HG03575 (cell line): ENCODE results near the gene ADAMTS13.
A peak's percentile ranks its signal among the peaks of the same experiment; 100 is the strongest.
"Not testable (repeated sequence)": the region's sequence is repeated elsewhere in the genome, so short reads cannot be mapped to it uniquely, and the experiment has no call there.

Experiments used
- ATAC-seq: cut with Tn5 transposase; IDR thresholded peaks from one replicate; pipeline ENCODE4 v1.9.1; 2021; ENCODE audit not compliant: unreplicated experiment, insufficient number of reproducible peaks, low FRiP score; ENCODE audit errors: extremely low read depth

Gene ADAMTS13

DNA sequence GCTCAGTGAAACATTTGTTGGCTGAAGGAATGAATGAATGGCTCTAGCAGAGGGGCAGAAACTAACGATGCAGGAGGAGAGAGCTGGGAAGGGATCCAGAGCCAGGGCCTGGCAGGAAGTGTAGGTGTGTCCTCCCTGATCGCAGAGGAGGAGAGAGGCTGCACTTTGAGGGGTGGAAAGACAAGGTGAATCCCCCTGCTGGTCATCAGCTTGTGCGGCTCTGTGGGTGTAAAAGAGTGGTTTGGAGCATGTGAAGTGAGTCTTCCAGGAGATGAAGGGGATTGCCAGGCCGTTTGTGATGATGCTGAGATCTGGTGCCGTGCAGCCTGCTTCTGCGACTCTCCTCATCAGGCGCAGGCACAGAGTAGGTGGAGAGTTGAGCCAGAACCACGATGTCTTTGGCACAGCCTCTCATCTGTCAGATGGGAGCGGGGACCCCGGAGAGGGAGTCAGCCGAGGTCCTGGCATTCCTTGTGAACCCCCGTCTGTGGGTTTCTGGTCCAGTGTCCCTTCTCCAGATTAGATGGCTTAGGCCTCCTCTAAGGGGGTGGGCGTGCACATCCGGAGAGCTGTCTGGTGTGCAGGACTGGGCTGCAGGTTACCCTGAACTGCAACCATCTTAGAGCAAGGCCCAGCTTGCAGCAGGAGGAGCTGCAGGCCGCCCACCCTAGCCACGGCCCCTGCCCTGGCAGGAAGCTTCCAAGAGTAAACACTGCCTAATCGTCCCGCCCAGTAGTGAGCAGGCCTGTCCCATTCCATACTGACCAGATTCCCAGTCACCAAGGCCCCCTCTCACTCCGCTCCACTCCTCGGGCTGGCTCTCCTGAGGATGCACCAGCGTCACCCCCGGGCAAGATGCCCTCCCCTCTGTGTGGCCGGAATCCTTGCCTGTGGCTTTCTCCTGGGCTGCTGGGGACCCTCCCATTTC is at the start of gene ADAMTS13:
TSS of gene ADAMTS13 (plus strand) at position 753 of the 928 bp plus-strand sequence. CDS start at position 830, 77 bp downstream.
- no peak for ATAC-seq

DNA sequence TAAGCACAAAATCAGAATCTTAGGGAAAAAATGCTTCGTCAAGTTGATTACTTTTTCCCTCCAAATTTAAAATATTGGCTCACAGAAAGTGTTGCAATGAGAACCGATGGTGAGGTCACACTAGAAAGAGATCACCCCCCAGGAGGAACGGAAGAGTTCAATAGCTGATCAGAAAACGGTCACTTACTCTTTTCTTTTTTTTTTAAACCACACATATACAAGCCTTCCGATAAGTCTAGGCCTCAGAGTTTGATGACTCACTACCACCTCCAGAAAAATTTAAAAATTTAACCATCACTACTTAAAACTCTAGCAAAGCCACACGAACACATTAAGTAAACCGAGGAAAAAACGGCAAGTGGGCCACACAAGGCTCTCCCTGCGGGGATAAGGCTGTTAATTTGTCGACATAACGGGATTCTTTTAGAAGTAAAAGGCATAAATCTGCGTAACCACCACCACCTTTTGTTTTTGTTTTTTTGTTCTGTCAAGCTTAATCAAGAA is 47.5 kb upstream of the ADAMTS13 start:
- ATAC-seq: no peak

DNA sequence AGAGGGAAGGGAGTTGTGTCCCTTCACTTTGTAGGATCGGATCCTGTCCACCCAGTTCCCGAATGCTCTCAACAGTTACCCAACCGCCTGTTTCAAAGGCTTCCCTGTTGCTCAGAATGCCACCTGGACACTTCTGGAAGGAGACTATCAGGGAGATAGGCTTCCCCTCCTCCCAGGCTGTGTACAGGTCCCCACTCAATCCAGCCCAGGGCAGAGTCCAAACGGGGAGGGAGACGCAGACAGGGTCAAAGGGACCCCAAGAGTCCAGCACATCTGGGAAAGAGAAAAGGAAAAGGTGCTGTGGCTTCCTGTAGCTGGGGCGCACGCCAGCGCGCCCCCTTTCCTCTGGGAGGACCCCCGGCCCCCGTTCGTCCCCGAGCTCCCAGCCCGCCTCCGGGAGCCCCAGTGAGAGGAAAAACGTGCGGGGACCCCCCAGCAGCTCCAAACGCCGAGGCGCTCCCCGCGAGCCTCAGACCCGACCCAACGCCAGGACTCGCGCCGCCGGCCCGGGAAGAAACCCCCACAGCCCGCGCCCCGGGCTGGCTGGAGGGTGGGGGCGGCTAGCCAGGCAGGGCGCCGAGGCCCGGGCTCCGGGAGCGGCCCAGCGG is 46.9 kb upstream of the ADAMTS13 start:
- ATAC-seq: no peak

DNA sequence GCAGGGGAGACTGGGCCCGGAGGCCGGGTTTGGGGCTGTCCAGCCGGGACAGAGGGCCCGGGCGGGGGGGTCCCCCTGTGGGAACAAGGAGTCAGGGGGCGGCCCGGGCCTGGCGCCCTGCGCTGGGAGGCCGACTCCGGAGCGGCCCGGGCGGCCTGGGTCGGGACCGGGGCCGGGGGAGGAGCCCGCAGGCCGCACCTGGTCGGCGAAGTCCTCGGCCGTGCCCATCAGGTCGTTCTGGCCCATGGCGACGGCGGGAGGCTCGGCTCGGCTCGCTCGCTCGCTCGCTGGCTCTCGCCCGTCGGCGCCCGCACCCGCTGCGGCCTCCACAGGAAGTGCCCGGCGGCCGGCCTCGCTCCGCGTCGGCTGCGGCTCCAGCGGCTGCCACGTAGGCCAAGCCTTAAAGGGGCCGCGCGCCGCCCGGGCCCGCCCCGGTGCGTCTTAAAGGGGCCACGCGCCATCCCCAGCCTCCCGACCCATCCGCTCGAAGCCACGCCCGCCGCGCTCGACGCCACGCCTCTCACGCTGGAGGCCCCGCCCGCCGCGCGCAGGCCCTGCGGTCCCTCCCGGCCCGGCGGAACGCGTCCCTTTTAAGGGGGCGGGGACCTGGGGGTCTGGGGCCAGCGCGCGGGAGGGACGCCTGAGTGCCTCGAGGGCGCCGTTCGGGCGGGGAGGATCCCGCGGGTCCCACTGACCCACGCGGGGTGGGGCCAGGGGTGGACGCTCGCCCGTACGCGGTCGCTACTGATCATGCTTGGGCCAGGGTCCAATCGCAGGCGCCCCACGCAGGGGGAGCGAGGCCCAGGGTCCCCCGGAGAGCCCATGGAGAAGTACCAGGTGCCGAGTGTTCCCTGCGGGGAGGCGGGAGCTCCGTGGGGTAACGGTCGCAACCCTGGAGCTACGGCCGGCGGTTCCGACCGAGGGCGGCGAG is 46.2 kb upstream of the ADAMTS13 start, which contains the start of the genes STKLD1 and SURF4:
TSS of gene STKLD1 (plus strand) at position 643 of the 931 bp plus-strand sequence. CDS start at position 751, 108 bp downstream.
TSS of gene SURF4 (minus strand) at position 337 of the 931 bp plus-strand sequence. CDS start at position 246, 91 bp downstream.
- peak; percentile 56 for ATAC-seq

DNA sequence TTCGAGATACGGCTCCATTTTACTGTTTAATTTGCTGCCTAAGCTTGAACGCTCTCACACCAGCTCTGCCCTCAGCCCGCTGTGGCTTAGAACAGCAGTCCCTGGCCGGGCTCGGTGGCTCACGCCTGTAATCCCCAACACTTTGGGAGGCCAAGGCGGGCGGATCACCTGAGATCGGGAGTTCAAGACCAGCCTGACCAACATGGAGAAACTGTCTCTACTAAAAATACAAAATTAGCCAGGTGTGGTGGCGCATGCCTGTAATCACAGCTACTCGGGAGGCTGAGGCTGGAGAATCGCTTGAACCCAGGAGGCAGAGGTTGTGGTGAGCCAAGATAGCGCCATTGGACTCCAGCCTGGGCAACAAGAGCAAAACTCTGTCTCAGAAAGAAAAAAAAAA is 44.9 kb upstream of the ADAMTS13 start:
- not testable (repeated sequence) for ATAC-seq

DNA sequence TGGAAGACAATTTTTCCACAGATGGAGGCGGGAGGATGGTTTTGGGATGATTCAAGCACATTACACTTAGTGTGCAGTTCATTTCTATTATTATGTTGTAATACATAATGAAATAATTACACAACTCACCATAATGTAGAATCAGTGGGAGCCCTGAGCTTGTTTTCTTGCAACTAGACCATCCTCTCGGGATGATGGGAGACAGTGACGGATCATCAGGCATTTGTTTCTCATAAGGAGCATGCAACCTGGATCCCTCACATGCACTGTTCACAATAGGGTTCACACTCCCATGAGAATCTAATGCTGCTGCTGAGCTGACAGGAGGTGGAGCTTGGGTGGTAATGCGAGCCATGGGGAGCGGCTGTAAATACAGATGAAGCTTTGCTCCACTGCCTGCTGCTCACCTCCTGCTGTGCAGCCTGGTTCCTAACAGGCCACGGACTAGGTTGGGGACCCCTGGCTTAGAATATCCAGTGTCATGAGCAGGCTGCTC is 44.4 kb upstream of the ADAMTS13 start:
- ATAC-seq: no peak

DNA sequence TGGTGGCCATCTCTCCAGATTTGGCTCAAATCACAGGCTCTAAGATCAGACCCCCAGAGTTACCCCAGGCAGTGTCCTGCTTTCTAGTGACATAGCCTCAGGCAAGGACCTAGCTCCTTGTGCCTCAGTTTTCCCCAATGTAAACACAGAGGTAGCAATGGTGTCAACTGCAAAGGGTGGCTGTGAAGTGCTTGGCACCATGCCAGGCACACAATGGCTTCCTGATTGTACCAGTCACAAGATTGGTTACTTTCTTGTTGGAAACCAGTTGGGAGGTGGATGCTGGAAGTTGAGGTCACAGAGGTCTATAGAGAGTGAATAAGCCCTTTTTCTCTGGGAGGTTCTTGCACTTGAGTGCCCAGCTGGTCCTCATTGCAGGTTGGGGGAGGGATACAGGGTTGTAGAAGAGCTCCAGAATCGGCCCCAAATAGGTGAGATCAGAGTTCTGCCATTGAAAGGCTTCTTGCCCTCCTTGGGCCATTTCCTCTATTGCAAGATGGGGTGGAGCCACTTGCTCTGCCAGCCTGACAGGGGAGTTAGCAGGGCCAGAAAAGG is 43.7 kb upstream of the ADAMTS13 start:
- ATAC-seq: no peak

DNA sequence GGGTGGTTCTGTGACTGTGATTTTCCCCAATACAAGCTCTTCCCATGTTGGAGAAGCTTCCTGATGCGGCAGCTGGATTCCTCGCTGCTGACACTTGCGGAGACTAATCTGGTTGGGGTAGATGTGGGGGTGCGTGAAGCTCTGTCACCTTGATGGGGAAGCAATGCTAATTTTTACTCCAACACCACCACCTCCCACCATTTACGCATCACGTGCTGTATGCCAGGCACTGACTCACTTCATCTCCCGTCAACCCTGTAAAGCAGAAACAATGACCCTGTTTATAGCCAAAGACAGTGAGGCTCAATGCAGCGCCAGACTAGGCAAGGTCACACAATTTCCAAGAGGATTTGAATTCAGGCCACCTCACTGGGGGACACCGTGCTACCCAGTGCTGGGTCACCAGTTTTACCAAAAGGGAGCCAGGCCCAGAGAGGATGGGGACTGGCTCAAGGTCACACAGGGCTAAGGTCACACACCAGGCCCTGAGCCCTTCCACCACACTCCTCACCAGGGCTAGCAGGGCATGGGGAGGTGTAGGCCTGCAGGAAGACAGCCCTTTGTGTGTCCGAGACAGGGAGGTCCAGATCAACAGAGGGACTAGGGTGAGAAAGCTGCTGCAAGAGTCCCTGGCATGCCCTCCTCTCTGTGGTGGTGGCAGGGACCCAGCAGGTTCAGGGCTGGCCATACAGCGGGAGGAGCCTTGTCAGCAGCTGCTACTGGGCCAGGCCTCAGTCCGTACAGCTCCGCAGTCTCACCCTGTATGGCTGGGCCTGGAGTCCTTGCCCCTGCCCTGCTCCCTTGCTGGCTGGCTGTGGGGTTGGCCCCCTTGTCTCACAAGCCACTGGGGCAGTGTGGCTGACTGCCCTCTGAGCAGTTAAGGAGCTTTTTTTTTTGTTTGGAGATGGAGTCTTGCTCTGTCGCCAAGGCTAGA is 42.7 kb upstream of the ADAMTS13 start:
- no peak for ATAC-seq

DNA sequence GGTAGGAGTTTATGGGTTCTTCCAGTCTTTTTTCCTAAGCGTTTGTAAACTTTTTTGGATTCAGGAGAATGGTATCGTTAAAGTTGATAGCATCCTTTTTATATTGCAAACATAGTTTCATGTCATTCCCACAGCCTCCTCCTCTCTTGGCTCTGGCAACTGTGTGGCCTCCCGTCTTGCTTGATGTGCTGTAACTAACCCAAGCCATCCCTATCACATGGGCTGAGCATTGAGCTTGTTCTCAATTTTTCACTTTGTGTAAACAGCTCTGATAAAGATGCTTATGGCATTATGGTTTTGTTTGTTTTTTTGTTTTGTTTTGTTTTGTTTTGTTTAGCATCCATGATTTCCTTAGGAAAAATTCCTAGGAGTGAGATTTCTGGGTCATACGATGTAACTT is 41.4 kb upstream of the ADAMTS13 start:
- no peak for ATAC-seq

DNA sequence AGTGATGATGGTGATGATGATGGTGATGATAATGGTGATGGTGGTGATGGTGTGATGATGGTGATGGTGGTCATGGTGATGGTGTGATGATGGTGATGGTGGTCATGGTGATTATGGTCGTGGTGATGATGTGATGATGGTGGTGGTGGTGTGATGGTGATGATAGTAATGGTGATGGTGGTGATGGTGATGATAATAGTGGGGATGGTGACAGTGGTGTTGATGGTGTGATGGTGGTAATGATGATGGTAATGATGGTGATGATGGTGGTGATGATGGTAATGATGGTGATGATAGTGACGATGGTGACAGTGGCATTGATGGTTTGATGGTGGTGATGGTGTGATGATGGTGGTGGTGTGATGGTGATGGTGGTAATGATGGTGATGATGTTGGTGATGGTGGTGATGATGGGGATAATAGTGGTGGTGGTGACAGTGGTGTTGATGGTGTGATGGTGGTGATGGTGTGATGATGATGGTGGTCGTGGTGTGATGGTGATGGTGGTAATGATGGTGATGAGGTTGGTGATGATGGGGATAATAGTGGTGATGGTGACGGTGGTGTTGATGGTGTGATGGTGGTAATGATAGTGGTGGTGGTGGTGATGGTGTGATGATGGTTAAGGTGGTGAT is 39.5 kb upstream of the ADAMTS13 start:
- no peak for ATAC-seq

DNA sequence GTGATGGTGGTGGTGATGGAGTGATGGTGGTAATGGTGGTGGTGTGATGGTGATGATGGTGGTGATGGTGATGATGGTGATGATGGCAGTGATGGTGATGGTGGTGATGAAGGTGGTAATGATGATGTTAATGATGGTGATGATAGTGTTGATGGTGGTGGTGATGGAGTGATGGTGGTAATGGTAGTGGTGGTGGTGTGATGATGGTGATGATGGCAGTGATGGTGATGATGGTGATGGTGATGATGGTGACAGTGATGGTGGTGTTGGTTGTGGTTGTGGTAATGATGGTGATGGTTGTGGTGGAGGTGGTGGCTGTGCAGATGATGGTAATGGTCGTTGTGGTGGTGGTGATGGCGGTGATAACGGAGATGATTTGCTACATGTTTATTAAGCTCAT is 38.7 kb upstream of the ADAMTS13 start:
- ATAC-seq: no peak

DNA sequence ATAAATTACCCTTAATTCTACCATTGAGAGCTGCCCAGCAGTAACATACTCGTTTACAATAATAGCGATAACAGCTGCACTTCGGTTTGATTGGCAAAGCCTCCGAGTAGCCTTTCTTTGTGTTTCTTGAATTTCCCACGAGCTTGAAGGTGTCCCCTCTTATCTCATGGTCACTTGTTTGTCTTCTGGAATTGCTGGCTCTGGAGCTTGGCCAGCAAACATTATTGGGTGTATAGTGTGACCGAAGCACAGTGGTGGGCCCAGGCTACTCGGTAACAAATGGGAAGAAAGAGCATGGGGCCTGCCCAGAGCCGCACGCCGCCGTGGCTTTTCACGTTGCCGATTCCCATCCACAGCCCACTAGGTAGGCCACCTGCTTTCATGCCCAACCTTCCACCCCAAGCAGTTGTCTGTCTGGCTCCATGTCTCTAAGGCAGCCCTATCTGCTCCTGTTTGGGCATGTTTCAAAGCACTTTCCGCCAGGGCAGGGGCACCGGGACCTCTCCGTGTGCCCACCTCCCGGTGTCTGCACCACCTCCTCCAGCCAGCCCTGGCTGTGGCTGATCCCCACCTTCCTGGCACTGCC is 37.3 kb upstream of the ADAMTS13 start:
- no peak for ATAC-seq

DNA sequence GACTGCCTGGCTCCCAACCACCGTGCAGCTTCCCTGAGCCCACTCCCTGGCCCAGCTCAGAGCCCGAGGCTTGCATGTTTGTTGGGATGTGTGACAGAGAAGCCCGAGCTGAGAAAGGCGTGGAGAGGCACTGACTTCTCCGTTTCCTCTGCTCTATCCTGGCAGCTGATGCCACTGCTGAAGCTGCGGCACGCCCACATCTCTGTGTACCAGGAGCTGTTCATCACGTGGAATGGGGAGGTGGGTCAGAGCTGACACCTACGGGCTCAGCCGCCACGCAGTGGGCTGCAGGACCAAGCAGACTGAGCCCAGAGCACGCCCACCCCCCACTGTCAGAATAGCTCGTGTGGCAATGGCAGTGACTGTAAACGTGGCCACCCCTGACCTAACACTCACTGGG is 36.7 kb upstream of the ADAMTS13 start:
- ATAC-seq: no peak

DNA sequence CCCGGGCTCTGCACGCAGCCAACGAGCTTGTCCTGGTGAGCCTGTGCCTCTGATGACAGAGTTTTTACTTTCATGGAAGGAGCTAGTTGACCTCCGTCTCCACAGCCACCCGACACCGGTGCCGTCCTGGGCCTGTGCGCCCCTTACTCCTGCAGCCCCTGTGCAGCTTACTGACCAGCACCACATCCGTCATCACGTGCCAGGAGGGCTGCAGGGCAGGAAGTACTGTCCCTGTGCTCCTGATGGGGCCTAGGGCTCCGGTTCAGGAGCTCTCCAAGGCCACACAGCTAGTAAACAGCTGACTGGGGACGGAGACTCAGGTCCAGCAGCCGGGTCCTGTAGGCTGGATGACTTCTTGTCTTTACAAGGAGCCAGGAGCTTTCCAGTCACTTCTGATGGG is 35.8 kb upstream of the ADAMTS13 start:
- ATAC-seq: no peak

DNA sequence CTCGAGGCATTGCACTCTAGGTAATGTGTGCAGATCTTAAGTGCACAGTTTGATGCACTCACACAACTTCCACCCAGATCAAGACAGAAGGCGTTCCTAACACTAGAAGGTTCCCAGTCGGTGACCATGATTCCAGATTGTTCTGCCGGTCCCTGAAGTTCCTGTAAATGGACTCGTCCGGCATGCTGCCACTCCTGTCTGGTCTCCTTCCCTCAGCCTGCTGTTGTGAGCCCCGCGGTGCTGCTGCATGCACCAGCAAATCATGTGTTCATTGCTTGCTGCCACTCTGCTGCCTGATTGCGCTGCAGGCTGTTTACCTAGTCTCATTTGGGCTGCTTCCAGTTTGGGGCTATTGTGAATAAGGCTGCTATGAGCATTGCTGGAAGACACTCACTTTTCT is 34.5 kb upstream of the ADAMTS13 start:
- no peak for ATAC-seq

DNA sequence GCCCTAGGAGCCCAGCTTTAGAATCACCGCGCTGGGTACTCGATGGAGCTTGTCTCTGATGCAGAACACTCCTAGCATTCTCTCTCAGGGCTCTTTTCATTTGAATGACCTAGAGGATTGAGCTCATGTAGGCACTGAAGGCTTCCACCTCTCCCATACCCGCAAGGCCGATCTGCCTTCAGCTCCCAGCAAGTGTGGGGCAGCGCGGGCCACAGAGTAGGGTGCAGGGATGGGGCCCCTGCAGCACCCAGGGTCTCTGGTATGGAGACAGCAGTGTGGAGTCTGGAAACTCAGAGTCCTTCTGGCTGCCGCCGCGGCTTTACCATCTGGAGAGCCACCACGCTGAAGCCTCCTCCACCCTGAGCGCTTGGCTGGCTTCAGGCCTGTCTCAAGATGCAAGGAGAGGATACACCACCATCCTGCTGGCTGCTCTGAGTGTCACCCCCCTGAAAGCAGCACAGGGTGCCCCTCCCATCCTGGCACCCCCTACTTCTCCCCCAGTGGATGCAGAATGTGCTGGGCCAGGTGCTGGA is 33.1 kb upstream of the ADAMTS13 start:
- no peak for ATAC-seq
